GM18498 (cell line): Measurements from ENCODE around the gene PCCA.
"Not testable (repeated sequence)": the region's sequence is repeated elsewhere in the genome, so short reads cannot be mapped to it uniquely, and the experiment has no call there.

Source experiments
- ATAC-seq: cut with Tn5 transposase; IDR thresholded peaks from one replicate; pipeline ENCODE4 v1.9.1; 2021; ENCODE audit warnings: mild to moderate bottlenecking, moderate library complexity; ENCODE audit not compliant: unreplicated experiment

PCCA gene

GRCh38 chr13:100519626-100520025, 430.7 kb downstream of the PCCA start:
- no peak for ATAC-seq

- ATAC-seq = no peak
Observed at GRCh38 chr13:100520936-100521850, 432.3 kb downstream of the PCCA start.

- ATAC-seq = no peak
Observed at GRCh38 chr13:100521851-100522617, 433.1 kb downstream of the PCCA start.

GRCh38 chr13:100522618-100523309, 433.9 kb downstream of the PCCA start:
- ATAC-seq = no peak

GRCh38 chr13:100523411-100523810, 434.5 kb downstream of the PCCA start:
- ATAC-seq = no peak

GRCh38 chr13:100523981-100524386, 435.1 kb downstream of the PCCA start:
- ATAC-seq = no peak

- not testable (repeated sequence) for ATAC-seq
Observed at GRCh38 chr13:100524688-100525087, 435.8 kb downstream of the PCCA start.

- ATAC-seq = no peak
Observed at GRCh38 chr13:100525453-100526317, 436.8 kb downstream of the PCCA start.

GRCh38 chr13:100526318-100527000, 437.6 kb downstream of the PCCA start:
- ATAC-seq = no peak

GRCh38 chr13:100527644-100528043, 438.8 kb downstream of the PCCA start:
- ATAC-seq = no peak

- no peak for ATAC-seq
Observed at GRCh38 chr13:100528353-100528752, 439.5 kb downstream of the PCCA start.

GRCh38 chr13:100528820-100529219, 439.9 kb downstream of the PCCA start:
- no peak for ATAC-seq

GRCh38 chr13:100529666-100530377, 440.9 kb downstream of the PCCA start:
- no peak for ATAC-seq

- no peak for ATAC-seq
Observed at GRCh38 chr13:100530671-100531213, 441.8 kb downstream of the PCCA start.

GRCh38 chr13:100532090-100532766, 443.3 kb downstream of the PCCA start:
- ATAC-seq = no peak

GRCh38 chr13:100532836-100533435, 444.0 kb downstream of the PCCA start:
- ATAC-seq = no peak

- ATAC-seq = no peak
Observed at GRCh38 chr13:100533588-100534041, 444.7 kb downstream of the PCCA start.
